ENCODE results near the gene ZNF385A.

The ZNF385A gene

GRCh38 chr12:54390668-54391551 lies 6.4 kb upstream of the ZNF385A start:
- Histone ChIP-seq H3K4me3 (ENCODE audit: low read depth in 1 of 2, low read length in 2 of 2) (no peak overlapping the region), H2AFZ (ENCODE audit: low read depth, low read length) (no peak overlapping the region), H3K9ac (ENCODE audit: low read depth, low read length) (no peak overlapping the region), H3K27ac (ENCODE audit: low read length) (no peak overlapping the region), H4K20me1 (ENCODE audit: insufficient read depth, low read length) (no peaks in the 10 kb centered on the region), H3K79me2 (ENCODE audit: insufficient read depth, low read length) (no peaks in the 10 kb centered on the region), H3K4me2 (ENCODE audit: insufficient read depth, low read length) (no peak overlapping the region), H3K9me3 (ENCODE audit: insufficient read depth, low read length, severe bottlenecking) (no peaks in the 10 kb centered on the region), H3K36me3 (ENCODE audit: insufficient read depth, low read length) (peaks cover 15% of the 10 kb centered on the region), H3K27me3 (ENCODE audit: insufficient read depth, low read length, poor library complexity) (no peaks in the 10 kb centered on the region), H3K4me1 (ENCODE audit: insufficient read depth, low read length) (no peaks in the 10 kb centered on the region)
- ATAC-seq (ENCODE audit: insufficient read depth, low read depth): no peak
- no peak for DNase-seq
- TF ChIP-seq, protein P1, sequence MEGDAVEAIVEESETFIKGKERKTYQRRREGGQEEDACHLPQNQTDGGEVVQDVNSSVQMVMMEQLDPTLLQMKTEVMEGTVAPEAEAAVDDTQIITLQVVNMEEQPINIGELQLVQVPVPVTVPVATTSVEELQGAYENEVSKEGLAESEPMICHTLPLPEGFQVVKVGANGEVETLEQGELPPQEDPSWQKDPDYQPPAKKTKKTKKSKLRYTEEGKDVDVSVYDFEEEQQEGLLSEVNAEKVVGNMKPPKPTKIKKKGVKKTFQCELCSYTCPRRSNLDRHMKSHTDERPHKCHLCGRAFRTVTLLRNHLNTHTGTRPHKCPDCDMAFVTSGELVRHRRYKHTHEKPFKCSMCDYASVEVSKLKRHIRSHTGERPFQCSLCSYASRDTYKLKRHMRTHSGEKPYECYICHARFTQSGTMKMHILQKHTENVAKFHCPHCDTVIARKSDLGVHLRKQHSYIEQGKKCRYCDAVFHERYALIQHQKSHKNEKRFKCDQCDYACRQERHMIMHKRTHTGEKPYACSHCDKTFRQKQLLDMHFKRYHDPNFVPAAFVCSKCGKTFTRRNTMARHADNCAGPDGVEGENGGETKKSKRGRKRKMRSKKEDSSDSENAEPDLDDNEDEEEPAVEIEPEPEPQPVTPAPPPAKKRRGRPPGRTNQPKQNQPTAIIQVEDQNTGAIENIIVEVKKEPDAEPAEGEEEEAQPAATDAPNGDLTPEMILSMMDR (IDR thresholded peaks at IDR 0.05; ENCODE audit: borderline replicate concordance, extremely low read depth, low read length, poor library complexity, severe bottlenecking): no peak
- TF ChIP-seq EZH2 (IDR thresholded peaks at IDR 0.05; ENCODE audit: borderline replicate concordance, low read depth, low read length, severe bottlenecking): no peak

DNA sequence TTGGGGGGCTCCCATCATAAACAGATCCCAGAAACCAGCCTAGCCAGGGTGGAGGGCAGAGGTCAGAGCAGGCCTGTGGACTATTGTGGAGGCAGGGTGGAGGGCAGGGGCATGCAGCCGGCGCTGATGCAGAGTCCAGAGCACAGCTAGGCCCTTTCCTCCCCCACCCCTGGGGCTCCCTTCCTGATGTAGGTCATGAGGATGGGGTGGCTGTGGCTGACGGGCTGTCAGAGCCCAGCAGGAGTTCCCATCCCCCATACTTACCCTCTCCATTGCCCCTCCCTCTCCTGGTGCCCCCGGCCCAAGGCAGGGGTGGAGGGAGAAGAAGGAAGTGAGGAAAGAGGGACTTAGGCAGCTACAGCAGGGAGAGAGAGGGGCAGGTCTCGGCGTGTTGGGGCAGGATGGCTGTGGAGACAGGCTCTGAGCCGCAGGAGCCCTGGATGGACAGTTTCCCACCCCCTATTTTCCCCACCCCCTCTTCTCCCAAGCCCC lies 5.7 kb upstream of the ZNF385A start:
- TF ChIP-seq, protein P1 (IDR thresholded peaks at IDR 0.05; ENCODE audit: borderline replicate concordance, extremely low read depth, low read length, poor library complexity, severe bottlenecking): no peak
- TF ChIP-seq EZH2 (IDR thresholded peaks at IDR 0.05; ENCODE audit: borderline replicate concordance, low read depth, low read length, severe bottlenecking): no peak
- no peak overlapping the region for H3K4me3 ChIP-seq (ENCODE audit: low read depth in 1 of 2, low read length in 2 of 2)
- H3K4me2 ChIP-seq (ENCODE audit: insufficient read depth, low read length): no peak overlapping the region
- no peak overlapping the region for H2AFZ ChIP-seq (ENCODE audit: low read depth, low read length)
- no peaks in the 10 kb centered on the region for H4K20me1 ChIP-seq (ENCODE audit: insufficient read depth, low read length)
- H3K9me3 ChIP-seq (ENCODE audit: insufficient read depth, low read length, severe bottlenecking): no peaks in the 10 kb centered on the region
- H3K79me2 ChIP-seq (ENCODE audit: insufficient read depth, low read length): no peaks in the 10 kb centered on the region
- ATAC-seq (ENCODE audit: insufficient read depth, low read depth) (no peak), DNase-seq (no peak)
- H3K27ac ChIP-seq (ENCODE audit: low read length): no peak overlapping the region
- no peaks in the 10 kb centered on the region for H3K27me3 ChIP-seq (ENCODE audit: insufficient read depth, low read length, poor library complexity)
- peaks cover 10% of the 10 kb centered on the region; the same call in 1 of the 2 replicates for H3K36me3 ChIP-seq (ENCODE audit: insufficient read depth, low read length)
- H3K9ac ChIP-seq (ENCODE audit: low read depth, low read length): no peak overlapping the region
- H3K4me1 ChIP-seq (ENCODE audit: insufficient read depth, low read length): no peaks in the 10 kb centered on the region

GRCh38 chr12:54389607-54390175 lies 5.2 kb upstream of the ZNF385A start:
- no peak for TF ChIP-seq EZH2 (IDR thresholded peaks at IDR 0.05; ENCODE audit: borderline replicate concordance, low read depth, low read length, severe bottlenecking)
- TF ChIP-seq, protein P1 (IDR thresholded peaks at IDR 0.05; ENCODE audit: borderline replicate concordance, extremely low read depth, low read length, poor library complexity, severe bottlenecking): no peak
- H3K27me3 ChIP-seq (ENCODE audit: insufficient read depth, low read length, poor library complexity): no peaks in the 10 kb centered on the region
- 0 out of 2 replicates have a peak, but pooled peaks cover 5% of the 10 kb centered on the region for H3K36me3 ChIP-seq (ENCODE audit: insufficient read depth, low read length)
- no peaks in the 10 kb centered on the region for H3K9me3 ChIP-seq (ENCODE audit: insufficient read depth, low read length, severe bottlenecking)
- H2AFZ ChIP-seq (ENCODE audit: low read depth, low read length): no peak overlapping the region
- no peaks in the 10 kb centered on the region for H3K4me1 ChIP-seq (ENCODE audit: insufficient read depth, low read length)
- H3K4me2 ChIP-seq (ENCODE audit: insufficient read depth, low read length): no peak overlapping the region
- H3K79me2 ChIP-seq (ENCODE audit: insufficient read depth, low read length): no peaks in the 10 kb centered on the region
- no peak overlapping the region for H3K9ac ChIP-seq (ENCODE audit: low read depth, low read length)
- H3K27ac ChIP-seq (ENCODE audit: low read length): no peak overlapping the region
- no peaks in the 10 kb centered on the region for H4K20me1 ChIP-seq (ENCODE audit: insufficient read depth, low read length)
- no peak overlapping the region for H3K4me3 ChIP-seq (ENCODE audit: low read depth in 1 of 2, low read length in 2 of 2)
- ATAC-seq (ENCODE audit: insufficient read depth, low read depth): no peak
- DNase-seq: no peak

Data from DND-41 (cell line).